GM12878 (cell line): ENCODE results near the gene SMCP. TPM values are rescaled to one million over a fixed set of nuclear protein-coding genes. Genes with fewer than 3 reads are reported as not detected.

Experiments
- ATAC-seq: fragments of 200-7000 bp; cut with Tn5 transposase; 3 replicates; pipeline ENCODE4 v1.9.1; 2020; ENCODE audit warnings: mild to moderate bottlenecking, moderate library complexity
- BruUV-seq: library from RNA; stranded (reverse); fragments of 400-500 nt; replicated peaks from 2 replicates; lab custom pipeline; 2021; lab: Mats Ljungman, UMichigan
- CTCF ChIA-PET: fragments of 300-600 bp; sonication (Branson Sonifier 250); formaldehyde crosslinking; extraction: SDS; loops from one replicate; lab custom pipeline; 2021; ENCODE audit warnings: inconsistent platforms; lab: Yijun Ruan, JAX
- POLR2A ChIA-PET: fragments of 350-600 bp; formaldehyde crosslinking; extraction: SDS; loops from one replicate; lab custom pipeline; 2021; ENCODE audit warnings: inconsistent platforms; lab: Charles Lee
- RAD21 ChIA-PET: fragments of 300-600 bp; sonication (Branson Sonifier 250); formaldehyde crosslinking; loops from one replicate; lab custom pipeline; 2023; ENCODE audit warnings: antibody characterized with exemption; ENCODE audit not compliant: unreplicated experiment; lab: Charles Lee
- SMC1A ChIA-PET: fragments of 300-600 bp; sonication (Branson Sonifier 250); formaldehyde crosslinking; loops from one replicate; lab custom pipeline; 2023; ENCODE audit not compliant: unreplicated experiment, uncharacterized antibody; lab: Charles Lee
- DNase-seq: peaks from one replicate; pipeline ENCODE4 v3.0.0-alpha.2; 2011; ENCODE audit warnings: low read depth, low spot score
- FAIRE-seq: peaks from 3 replicates; lab custom pipeline; 2011; peaks lifted over from hg19 to GRCh38; lab: Jason Lieb, UNC
- H2AFZ ChIP-seq: 2 replicates; pipeline ENCODE4 v1.6.0; 2011; ENCODE audit warnings: low read depth, low read length, control low read depth; ENCODE audit not compliant: control insufficient read depth
- H3K27ac ChIP-seq: 2 replicates; pipeline ENCODE4 v1.5.1; 2011; ENCODE audit warnings: control low read depth; ENCODE audit not compliant: control insufficient read depth, insufficient read depth
- H3K27me3 ChIP-seq, 2 experiments: replicated peaks in 1 of 2; 2 replicates each; pipeline versions ENCODE4 v1.6.0 to v1.6.1; 2011; ENCODE audit warnings: low read length in 1 of 2; ENCODE audit not compliant: control insufficient read depth in 2 of 2, insufficient read depth in 2 of 2
- H3K36me3 ChIP-seq, 2 experiments: 2 replicates each; pipeline ENCODE4 v1.5.1; 2011; ENCODE audit warnings: low read length in 1 of 2; ENCODE audit not compliant: control insufficient read depth in 2 of 2, insufficient read depth in 2 of 2
- H3K4me1 ChIP-seq: 2 replicates; pipeline ENCODE4 v1.6.1; 2011; ENCODE audit warnings: mild to moderate bottlenecking, low read length, moderate library complexity, mixed read lengths; ENCODE audit not compliant: control insufficient read depth, insufficient read depth
- H3K4me2 ChIP-seq: 2 replicates; pipeline ENCODE4 v1.6.0; 2011; ENCODE audit warnings: control low read depth; ENCODE audit not compliant: control insufficient read depth, insufficient read depth
- H3K4me3 ChIP-seq: fragments of 200-600 bp; sonication (generic); 2 replicates; pipeline ENCODE4 v1.5.1; 2016
- H3K79me2 ChIP-seq: 2 replicates; pipeline ENCODE4 v1.6.0; 2011; ENCODE audit warnings: low read length; ENCODE audit not compliant: control insufficient read depth, insufficient read depth
- H3K9ac ChIP-seq: 2 replicates; pipeline ENCODE4 v1.8.0; 2011; ENCODE audit warnings: low read length, control low read depth, mixed read lengths; ENCODE audit not compliant: control insufficient read depth, insufficient read depth
- H3K9me3 ChIP-seq: replicated peaks from 3 replicates; pipeline ENCODE4 v1.5.1; 2011; ENCODE audit warnings: mild to moderate bottlenecking, low read length; ENCODE audit not compliant: control insufficient read depth, insufficient read depth
- H4K20me1 ChIP-seq: 2 replicates; pipeline ENCODE4 v1.6.0; 2011; ENCODE audit not compliant: control insufficient read depth, insufficient read depth
- ATF7 ChIP-seq: fragments of 450-650 bp; IDR thresholded peaks from 2 replicates; pipeline ENCODE4 v1.6.1; 2016; ENCODE audit warnings: low read depth, mild to moderate bottlenecking
- CREB1 ChIP-seq: IDR thresholded peaks from 2 replicates; pipeline ENCODE4 v1.6.1; 2012; ENCODE audit warnings: low read depth, mild to moderate bottlenecking, inconsistent platforms
- GABPA ChIP-seq: IDR thresholded peaks from 2 replicates; pipeline ENCODE4 v1.6.1; 2014; ENCODE audit warnings: antibody characterized with exemption, low read depth, mild to moderate bottlenecking, inconsistent platforms
- HCFC1 ChIP-seq: fragments of 150-350 bp; IDR thresholded peaks from 2 replicates; pipeline ENCODE4 v1.6.1; 2014; ENCODE audit warnings: low read length
- IRF5 ChIP-seq: fragments of 450-650 bp; IDR thresholded peaks from 2 replicates; pipeline ENCODE4 v1.6.1; 2017; ENCODE audit warnings: borderline replicate concordance
- JUND ChIP-seq: IDR thresholded peaks from 2 replicates; pipeline ENCODE4 v1.6.1; 2012; ENCODE audit warnings: low read depth, mild to moderate bottlenecking, low read length, improper control_type of control experiment, moderate library complexity
- NFIC ChIP-seq: IDR thresholded peaks from 2 replicates; pipeline ENCODE4 v1.6.1; 2012; ENCODE audit warnings: low read depth, mild to moderate bottlenecking, inconsistent platforms, low read length, moderate library complexity
- POLR2AphosphoS5 ChIP-seq: IDR thresholded peaks from 2 replicates; pipeline ENCODE4 v1.6.1; 2011; ENCODE audit warnings: mild to moderate bottlenecking, low read length, inconsistent platforms
- PRDM15 ChIP-seq: fragments of 450-650 bp; formaldehyde crosslinking; IDR thresholded peaks from 2 replicates; pipeline ENCODE4 v1.4.0; 2020; ENCODE audit warnings: mild to moderate bottlenecking, moderate library complexity
- RAD21 ChIP-seq: IDR thresholded peaks from 2 replicates; pipeline ENCODE4 v1.6.1; 2011; ENCODE audit warnings: mild to moderate bottlenecking, low read depth, low read length, moderate library complexity; ENCODE audit not compliant: insufficient read depth
- RAD51 ChIP-seq: fragments of 450-650 bp; IDR thresholded peaks from 2 replicates; pipeline ENCODE4 v1.6.1; 2016; ENCODE audit warnings: moderate library complexity, mild to moderate bottlenecking, inconsistent platforms
- RB1 ChIP-seq: fragments of 450-650 bp; formaldehyde crosslinking; IDR thresholded peaks from 2 replicates; pipeline ENCODE4 v1.6.1; 2017; ENCODE audit warnings: mild to moderate bottlenecking, borderline replicate concordance
- SIN3A ChIP-seq: IDR thresholded peaks from 2 replicates; pipeline ENCODE4 v1.6.1; 2012; ENCODE audit warnings: low read depth, low read length, improper control_type of control experiment
- SMC3 ChIP-seq: IDR thresholded peaks from 2 replicates; pipeline ENCODE4 v1.6.1; 2011; ENCODE audit warnings: low read length, improper control_type of control experiment, borderline replicate concordance
- TBL1XR1 ChIP-seq: IDR thresholded peaks from 2 replicates; pipeline ENCODE4 v1.6.1; 2012; ENCODE audit warnings: low read depth, low read length, improper control_type of control experiment
- TCF12 ChIP-seq: IDR thresholded peaks from 2 replicates; pipeline ENCODE4 v1.6.1; 2011; ENCODE audit warnings: low read depth, mild to moderate bottlenecking, low read length
- WGBS: methylation state at CpG from one replicate; pipeline ENCODE4 v1.1.6; 2016; ENCODE audit warnings: low lambda C conversion rate; ENCODE audit not compliant: insufficient replicate concordance, insufficient coverage; ENCODE audit errors: missing lambda C conversion rate; 5-methylcytosine and 5-hydroxymethylcytosine counted together
- in situ Hi-C: fragments of 300-500 bp; cut with MboI; formaldehyde crosslinking; loops from 9 replicates; pipeline ENCODE4 v1.14.3; 2018; ENCODE audit warnings: mixed read lengths
- intact Hi-C: fragments of 100-400 bp; cut with micrococcal nuclease; formaldehyde crosslinking; loops from one replicate; pipeline ENCODE4 v1.14.2; 2022; ENCODE audit not compliant: unreplicated experiment
- polyA plus RNA-seq, 11 experiments: library from polyadenylated mRNA; depleted of rRNA in 4 of 11; unstranded in 6 of 11; stranded (reverse) in 5 of 11; fragments of >200 nt; fragmentation: Nextera tagmentation in 4 of 11; fragmentation: Illumina TruSeq in 1 of 11; extraction: Ambion mirVana in 4 of 11; extraction: Trizol in 1 of 11; gene quantifications; 1 replicate in 1 of 11; 2 replicates in 10 of 11; pipeline versions ENCODE4 v1.2.1 to v1.2.3, GENCODE V29; 2011 to 2016; ENCODE audit warnings: inconsistent platforms in 2 of 11, missing spikeins in 2 of 11, low read depth in 1 of 11
- total RNA-seq, 4 experiments: library from RNA; depleted of rRNA in 3 of 4; stranded (reverse); fragments of >200 nt in 3 of 4; fragmentation: Illumina TruSeq in 1 of 4; extraction: Trizol in 1 of 4; gene quantifications; 2 replicates each; pipeline versions ENCODE4 v1.2.1 to v1.2.3, GENCODE V29; 2013 to 2021
- TF ChIP-seq, protein P1 (sequence below): fragments of 450-650 bp; conservative IDR thresholded peaks from 2 replicates; pipeline ENCODE4 v1.6.1; 2017; ENCODE audit warnings: mild to moderate bottlenecking, moderate library complexity
- TF ChIP-seq, protein P2 (sequence below): IDR thresholded peaks from 2 replicates; pipeline ENCODE4 v1.6.1; 2011; ENCODE audit warnings: borderline replicate concordance, low read depth, mild to moderate bottlenecking, moderate library complexity, low read length; ENCODE audit not compliant: insufficient read depth, poor library complexity, severe bottlenecking

SMCP gene
- total and polyA plus RNA-seq, 10 of the 15 experiments (the other 5 are each of a cell fraction or from before 2014, with no cell fraction given): 0.16 to 0.69 (median 0.27) TPM; not detected in 7

DNA sequence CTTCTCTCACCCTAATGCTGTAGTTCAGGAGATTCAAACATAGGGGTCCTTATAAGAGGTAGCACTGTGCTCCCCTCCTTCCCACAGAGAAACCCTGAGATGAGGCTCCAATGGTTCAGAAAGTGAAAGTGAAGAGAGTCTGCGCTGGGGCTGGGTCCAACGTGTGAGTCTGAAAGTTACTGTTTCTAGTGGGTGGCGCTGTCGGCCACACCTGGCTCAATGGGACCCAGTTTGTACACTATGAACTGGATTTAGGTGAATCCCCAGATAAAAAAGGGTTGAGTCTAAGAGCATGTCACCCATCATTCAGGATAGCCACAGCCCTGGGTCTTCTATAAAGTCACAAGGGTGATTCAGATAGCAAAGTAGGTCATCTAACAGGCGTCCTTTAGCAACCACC, 2.8 kb downstream of the SMCP start:
- RAD21 ChIA-PET: no interaction called here
- intact Hi-C loops: no loop called here
- POLR2A ChIA-PET: no interaction called here
- peak overlapping the region; percentile 74; the same call in 1 of the 2 replicates for H2AFZ ChIP-seq
- CTCF ChIA-PET: interaction anchor here (0.8 to 3.4 kb wide), 2 partner anchors 11 to 45 kb away, joined by 6 to 18 read pairs; no protein-coding TSS in a partner anchor
- BruUV-seq: no TSS peak
- in situ Hi-C loops: no loop called here
- ATAC-seq: peak; percentile 89
- no peaks in the 10 kb centered on the region for H3K9me3 ChIP-seq
- peak overlapping the region; percentile 57 for H3K27ac ChIP-seq
- H3K4me3 ChIP-seq: no peak overlapping the region
- H4K20me1 ChIP-seq: no peaks in the 10 kb centered on the region
- no peaks in the 10 kb centered on the region for H3K27me3 ChIP-seq
- SMC1A ChIA-PET: no interaction called here
- H3K9ac ChIP-seq: no peak overlapping the region
- FAIRE-seq: no peak
- H3K4me2 ChIP-seq: peak overlapping the region; percentile 60; the same call in 1 of the 2 replicates
- peak; percentile 62 for DNase-seq
- H3K79me2 ChIP-seq: no peaks in the 10 kb centered on the region
- H3K36me3 ChIP-seq: no peaks in the 10 kb centered on the region
- 2% methylated on average over 5 of the region's 5 CpGs for WGBS
- peaks cover 39% of the 10 kb centered on the region for H3K4me1 ChIP-seq
- TF ChIP-seq NFIC: no peak
- no peak for TF ChIP-seq RAD51
- TF ChIP-seq SIN3A: no peak
- no peak for TF ChIP-seq ATF7
- no peak for TF ChIP-seq GABPA
- TF ChIP-seq RB1: no peak
- TF ChIP-seq, protein P1, sequence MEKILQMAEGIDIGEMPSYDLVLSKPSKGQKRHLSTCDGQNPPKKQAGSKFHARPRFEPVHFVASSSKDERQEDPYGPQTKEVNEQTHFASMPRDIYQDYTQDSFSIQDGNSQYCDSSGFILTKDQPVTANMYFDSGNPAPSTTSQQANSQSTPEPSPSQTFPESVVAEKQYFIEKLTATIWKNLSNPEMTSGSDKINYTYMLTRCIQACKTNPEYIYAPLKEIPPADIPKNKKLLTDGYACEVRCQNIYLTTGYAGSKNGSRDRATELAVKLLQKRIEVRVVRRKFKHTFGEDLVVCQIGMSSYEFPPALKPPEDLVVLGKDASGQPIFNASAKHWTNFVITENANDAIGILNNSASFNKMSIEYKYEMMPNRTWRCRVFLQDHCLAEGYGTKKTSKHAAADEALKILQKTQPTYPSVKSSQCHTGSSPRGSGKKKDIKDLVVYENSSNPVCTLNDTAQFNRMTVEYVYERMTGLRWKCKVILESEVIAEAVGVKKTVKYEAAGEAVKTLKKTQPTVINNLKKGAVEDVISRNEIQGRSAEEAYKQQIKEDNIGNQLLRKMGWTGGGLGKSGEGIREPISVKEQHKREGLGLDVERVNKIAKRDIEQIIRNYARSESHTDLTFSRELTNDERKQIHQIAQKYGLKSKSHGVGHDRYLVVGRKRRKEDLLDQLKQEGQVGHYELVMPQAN: no peak
- no peak for TF ChIP-seq IRF5
- peak; percentile 57 for TF ChIP-seq RAD21
- no peak for TF ChIP-seq TBL1XR1
- peak; percentile 60; the same call in 1 of the 2 replicates for TF ChIP-seq TCF12
- TF ChIP-seq CREB1: peak; percentile 58; the same call in 1 of the 2 replicates
- TF ChIP-seq SMC3: no peak
- no peak for TF ChIP-seq POLR2AphosphoS5
- TF ChIP-seq HCFC1: no peak
- TF ChIP-seq, protein P2, sequence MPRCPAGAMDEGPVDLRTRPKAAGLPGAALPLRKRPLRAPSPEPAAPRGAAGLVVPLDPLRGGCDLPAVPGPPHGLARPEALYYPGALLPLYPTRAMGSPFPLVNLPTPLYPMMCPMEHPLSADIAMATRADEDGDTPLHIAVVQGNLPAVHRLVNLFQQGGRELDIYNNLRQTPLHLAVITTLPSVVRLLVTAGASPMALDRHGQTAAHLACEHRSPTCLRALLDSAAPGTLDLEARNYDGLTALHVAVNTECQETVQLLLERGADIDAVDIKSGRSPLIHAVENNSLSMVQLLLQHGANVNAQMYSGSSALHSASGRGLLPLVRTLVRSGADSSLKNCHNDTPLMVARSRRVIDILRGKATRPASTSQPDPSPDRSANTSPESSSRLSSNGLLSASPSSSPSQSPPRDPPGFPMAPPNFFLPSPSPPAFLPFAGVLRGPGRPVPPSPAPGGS: no peak
- TF ChIP-seq PRDM15 (CRISPR knock-in tag): no peak
- TF ChIP-seq JUND: no peak
